ENCODE data around the gene CXorf49.

CXorf49 gene

DNA sequence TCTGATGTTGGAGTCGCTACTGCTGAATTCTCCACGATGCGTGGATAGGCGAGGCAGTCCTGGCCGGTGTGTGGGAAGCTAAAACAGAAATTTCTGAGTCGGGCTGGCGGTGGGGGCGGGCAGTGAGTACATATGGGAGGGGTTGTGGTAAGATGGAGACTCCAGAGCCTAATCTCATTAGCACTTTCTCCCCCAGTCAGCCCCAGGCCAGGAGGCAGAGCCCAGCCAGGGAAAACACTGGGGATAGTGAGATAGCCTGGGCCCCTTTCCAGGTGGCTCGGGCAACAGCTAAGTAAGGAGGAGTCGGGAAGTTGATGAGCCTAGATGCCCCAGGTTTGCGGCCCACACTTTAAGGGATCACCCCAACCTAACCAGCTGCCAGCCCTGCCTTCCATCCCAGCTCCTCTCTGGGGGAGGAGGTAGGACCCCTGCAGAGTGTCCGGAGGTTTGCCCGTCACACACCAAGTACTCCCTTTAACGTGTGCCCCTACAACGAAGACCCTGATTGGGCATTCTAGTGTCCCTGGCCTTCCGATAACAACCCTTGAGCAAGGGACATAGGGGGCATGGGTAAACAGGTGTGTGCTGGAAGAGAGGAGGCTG is 53.1 kb downstream of the CXorf49 start:
- H3K4me1 Mint-ChIP-seq, result peaks cover 39% of the 10 kb centered on the region
- no peak overlapping the region for H3K4me3 Mint-ChIP-seq
- no peaks in the 10 kb centered on the region for H3K9me3 Mint-ChIP-seq
- DNase-seq (no peak), ATAC-seq (no peak)
- H3K27me3 Mint-ChIP-seq, result no peaks in the 10 kb centered on the region
- no peak overlapping the region for H3K27ac Mint-ChIP-seq
